HL-60/S4 (cell line): ENCODE data around the gene CACNA1C.

Source experiments
- in situ Hi-C: fragments of 300-500 bp; cut with MboI; formaldehyde crosslinking; loops from 2 replicates; pipeline ENCODE4 v1.14.3; 2022; ENCODE audit warnings: low sequenced_read_pairs

CACNA1C gene

GRCh38 chr12:2552000-2552756, 499.4 kb downstream of the CACNA1C start:
- in situ Hi-C loops: no loop called here

DNA sequence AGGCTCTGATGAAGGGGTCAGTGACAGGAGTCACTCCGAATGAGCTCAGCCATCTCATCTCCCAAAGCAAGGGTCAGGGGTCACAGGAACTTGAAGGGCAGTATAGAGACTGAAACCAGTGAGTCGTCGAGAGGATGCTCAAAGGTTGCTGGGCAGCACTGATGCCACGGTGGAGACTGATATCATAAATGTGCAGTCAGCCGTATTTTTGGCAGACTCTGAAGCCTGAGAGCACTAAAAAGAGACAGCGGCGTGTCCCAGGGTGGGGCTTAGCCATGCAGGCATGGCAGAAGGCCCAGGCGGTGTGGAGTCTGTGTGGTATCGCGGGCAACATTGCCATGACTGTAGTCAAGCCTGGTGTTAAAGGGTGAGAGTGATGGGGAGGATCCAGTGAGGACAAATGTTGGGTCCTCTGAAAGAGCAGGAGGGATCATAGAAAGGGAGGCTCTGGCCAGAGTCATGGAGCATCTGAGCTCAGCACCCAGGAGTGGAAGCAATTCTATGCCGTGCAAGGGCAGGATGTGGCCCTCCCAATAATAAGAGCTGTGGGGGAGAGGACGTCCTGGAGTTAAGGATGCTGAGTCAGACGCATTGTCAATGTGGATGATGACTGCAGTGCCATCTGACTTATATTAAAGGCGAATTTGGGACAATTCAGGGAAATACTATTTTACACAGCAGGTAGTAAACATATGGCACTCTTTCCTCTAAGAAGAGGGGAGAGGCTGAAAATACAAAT, 500.8 kb downstream of the CACNA1C start:
- in situ Hi-C loops: no loop called here

DNA sequence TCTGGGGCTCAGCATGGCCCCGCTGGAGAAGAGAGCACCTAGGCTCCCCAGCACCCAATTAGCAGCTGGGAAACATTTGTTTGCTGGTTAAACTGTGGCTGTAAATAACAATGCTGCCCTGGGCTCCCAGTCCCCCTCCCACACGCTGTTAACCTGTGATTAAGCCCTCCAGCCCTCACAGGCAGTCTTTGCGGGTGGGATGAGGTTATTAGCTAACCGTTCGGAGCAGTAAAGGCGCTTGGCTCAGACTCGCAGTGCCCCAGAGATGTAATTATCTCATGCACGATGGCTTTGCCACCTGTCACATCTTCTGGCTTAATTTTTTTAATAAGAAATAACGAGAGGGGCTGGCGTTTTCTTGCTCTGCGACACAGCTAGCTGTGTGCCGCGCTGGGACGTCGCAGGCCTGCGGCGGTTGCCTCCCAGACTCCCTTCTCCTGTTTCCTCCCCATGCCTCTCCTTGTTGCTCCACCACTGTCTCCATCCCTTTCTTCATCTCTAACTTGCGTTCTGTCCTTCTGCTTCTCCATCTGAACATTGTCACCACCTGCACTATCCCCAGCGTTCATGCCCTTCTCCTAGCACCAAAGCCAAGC, 502.8 kb downstream of the CACNA1C start:
- in situ Hi-C loops: no loop called here

GRCh38 chr12:2557597-2557996, 504.8 kb downstream of the CACNA1C start:
- in situ Hi-C loops: no loop called here

DNA sequence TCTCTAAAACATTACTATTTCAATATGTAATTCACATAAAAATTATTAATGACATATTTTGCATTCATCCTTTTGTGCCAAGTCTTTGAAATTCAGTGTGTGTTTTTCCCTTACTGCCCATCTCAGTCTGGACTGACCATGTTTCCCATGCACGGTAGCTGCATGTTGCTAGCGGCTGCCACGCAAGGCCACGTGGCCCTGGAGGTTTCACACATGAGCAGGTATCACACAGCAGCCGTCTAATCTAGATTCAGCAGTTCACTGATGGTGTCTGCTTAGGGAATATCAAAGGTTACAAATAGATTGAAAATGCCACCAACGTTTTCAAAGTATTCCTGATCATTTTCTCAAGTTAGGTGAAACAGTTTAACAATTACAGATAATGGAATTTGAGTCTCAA, 507.1 kb downstream of the CACNA1C start:
- in situ Hi-C loops: no loop called here

DNA sequence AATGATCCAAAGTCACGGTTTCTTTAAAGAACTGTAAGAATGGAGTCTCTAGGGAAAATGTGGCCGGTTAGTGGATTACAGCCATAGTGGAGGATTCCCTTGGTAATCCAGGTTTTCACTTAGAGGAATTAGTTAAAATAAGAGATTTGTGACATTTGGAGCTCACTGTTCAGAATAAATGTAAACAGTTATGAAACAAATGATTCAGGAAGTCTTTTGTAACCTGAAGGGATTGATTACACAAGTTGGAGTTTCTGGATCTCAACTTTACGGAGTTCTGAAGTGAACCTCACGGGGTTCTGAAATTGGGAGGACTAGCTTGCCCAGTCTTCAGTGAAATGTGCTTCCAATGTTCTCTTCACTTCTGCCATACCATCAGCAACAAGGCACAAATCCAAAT, 507.6 kb downstream of the CACNA1C start:
- in situ Hi-C loops: no loop called here

GRCh38 chr12:2561367-2561766, 508.6 kb downstream of the CACNA1C start:
- in situ Hi-C loops: no loop called here

DNA sequence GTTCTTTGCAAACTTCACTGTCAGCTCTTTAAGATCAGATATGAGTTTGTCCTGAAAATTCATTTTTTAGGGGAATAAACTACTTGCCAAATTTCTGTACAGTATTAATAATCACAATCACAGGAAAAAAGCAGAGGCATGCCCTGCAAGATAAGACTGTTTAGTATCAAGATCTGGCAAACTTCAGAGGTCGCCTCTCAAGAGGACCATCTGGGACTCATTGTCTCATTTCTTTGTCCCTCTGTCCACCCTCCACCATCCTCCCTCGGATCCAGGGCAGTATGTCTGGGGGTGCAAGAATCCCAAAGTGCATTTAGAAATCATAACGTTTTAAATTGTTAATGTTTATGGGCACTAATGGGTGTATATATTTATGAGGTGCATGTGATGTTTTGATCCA, 509.6 kb downstream of the CACNA1C start:
- in situ Hi-C loops: no loop called here

DNA sequence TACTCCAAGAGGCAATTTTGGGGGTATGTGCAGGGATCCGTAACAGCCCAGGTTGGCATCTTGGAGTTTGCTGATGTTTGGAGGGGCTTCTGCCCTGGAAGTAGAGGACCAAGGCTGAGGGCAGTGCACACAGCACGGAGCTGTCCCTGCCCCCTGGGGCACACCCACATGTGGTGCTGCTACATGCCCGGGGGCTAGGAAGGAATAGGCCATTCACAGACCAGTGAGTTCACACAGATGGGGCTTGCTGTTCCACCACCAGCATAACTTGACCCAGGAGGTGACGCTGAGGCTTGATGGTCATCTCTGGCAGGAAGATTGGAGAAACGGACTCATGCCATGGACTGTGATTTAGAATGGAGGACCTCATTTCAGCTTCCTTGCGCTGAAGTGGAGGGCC, 510.9 kb downstream of the CACNA1C start:
- in situ Hi-C loops: no loop called here

DNA sequence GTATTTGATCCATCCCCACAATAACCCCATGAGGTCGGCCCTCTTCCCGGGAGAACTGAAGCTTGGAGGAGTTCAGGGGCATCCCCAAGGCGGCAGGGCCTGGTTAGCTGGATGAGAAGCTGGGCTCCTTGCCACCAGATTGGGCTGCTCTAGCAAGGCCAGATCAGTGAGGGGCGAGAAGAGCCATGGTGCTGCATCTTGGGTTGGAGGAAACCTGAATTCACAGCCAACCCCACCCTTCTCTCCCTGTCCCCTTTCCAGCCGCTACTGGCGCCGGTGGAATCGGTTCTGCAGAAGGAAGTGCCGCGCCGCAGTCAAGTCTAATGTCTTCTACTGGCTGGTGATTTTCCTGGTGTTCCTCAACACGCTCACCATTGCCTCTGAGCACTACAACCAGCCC, 513.4 kb downstream of the CACNA1C start:
- in situ Hi-C loops: no loop called here

DNA sequence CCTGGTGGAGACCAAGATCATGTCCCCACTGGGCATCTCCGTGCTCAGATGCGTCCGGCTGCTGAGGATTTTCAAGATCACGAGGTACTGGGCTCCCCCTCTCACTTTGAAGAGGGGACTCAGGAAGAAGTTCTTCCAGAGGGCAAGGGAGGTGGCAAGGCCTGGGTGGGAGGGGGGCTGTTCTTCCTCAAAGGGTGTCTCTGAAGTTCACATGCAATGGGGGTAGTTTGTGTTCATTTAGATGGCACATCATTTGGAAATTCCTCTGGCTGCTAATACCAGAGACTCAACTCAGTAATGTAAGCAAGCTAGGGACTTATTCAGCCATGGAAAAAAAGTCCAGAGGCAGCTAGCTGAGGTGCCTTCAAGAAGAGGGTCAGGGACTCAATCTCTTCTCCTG, 514.9 kb downstream of the CACNA1C start:
- in situ Hi-C loops: no loop called here

DNA sequence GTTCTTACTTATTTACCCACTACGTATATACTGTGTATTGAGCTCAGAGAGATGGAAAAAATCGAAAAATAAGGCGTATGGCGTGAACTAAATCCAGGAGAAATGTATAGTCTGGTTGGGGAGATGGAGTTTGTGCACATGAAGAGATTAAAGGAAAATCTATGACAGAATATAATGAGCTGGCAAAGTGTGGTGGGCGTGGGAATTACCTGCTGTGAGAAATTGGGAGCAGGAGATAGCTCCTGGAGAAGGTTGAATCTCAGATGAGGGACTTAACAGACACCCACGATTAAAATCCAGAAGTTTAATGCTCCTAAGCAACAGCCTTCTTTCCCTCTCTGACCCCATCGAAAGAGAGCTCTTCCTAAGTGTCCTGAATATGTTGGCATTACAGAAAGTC, 517.8 kb downstream of the CACNA1C start:
- in situ Hi-C loops: no loop called here

DNA sequence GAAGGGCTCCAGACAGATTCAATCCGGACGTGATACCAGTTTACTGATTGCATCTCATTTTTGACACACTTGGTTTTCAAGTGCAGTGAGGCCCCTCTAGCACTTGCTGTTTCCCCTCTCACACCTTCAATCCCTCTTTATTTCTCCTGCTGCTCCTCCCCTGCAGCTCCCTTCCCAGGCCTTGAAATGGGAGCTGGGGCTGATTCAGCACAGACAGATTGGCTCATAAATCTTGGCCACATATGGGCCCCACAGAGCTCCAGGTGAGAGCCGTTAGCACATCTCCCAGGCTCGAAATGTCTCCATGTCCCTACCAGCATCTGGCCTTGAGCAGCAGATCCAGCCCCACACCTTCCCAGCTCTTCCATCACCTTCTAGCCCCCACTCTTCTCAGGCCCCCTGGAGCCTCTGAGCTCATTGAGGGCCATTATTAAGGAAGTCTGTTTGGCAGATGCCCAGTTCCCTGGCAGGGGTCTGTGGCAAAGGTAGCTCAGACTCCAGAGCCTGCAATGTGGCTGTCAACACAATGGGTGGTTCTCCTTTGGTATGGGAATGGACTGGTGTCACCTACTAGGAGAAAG, 521.7 kb downstream of the CACNA1C start:
- in situ Hi-C loops: no loop called here

DNA sequence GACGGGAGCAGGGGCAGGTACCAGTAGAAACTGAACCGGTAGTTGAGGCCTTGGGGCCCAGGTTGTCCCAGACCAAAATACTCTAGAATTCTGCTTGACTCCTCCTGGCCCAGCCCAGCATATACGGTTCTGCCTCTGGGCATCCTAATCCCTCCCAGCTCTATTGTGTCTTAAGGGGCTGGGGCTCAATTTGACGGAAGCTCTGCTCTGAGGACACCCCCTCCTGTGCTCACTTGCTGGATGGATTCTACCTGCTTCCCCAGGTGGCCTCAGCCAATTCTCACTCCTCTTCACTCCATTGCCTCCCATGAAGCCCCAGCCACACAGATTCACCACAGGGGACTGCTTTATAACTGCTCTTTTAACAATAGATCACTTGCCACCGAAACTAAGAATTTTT, 522.5 kb downstream of the CACNA1C start:
- in situ Hi-C loops: loop anchor here (25.0 kb wide), 1 partner anchor 788 kb away; no protein-coding TSS in a partner anchor

GRCh38 chr12:2578211-2578610, 525.4 kb downstream of the CACNA1C start:
- in situ Hi-C loops: loop anchor here (25.0 kb wide), 1 partner anchor 791 kb away; no protein-coding TSS in a partner anchor

DNA sequence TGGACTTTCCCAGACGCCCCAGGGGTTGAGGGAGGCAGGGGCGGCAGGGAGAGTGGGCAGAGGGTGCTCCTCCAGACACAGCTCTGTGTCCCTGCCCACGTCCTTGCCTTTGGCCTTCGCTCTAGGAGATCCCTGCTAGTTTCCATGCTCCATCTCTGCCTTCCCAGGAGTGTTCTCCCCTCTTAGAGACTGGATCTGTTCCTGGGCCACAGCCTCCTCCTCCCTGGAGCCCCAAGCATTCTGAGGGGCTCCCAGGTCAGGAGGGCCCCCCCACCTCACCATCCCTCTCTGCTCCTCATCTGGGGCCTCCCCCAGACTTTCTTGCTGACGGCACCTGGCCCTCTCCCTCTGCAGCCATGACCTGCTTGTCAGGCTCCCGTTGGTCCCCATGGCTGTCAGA, 526.0 kb downstream of the CACNA1C start:
- in situ Hi-C loops: loop anchor here (25.0 kb wide), 1 partner anchor 791 kb away; no protein-coding TSS in a partner anchor

- in situ Hi-C loops: loop anchor here (10.0 to 25.0 kb wide), 3 partner anchors 296 to 794 kb away; partner anchors contain the start of gene CACNA1C
Measured at GRCh38 chr12:2580821-2581220, 528.0 kb downstream of the CACNA1C start.

- in situ Hi-C loops: loop anchor here (10.0 to 25.0 kb wide), 3 partner anchors 297 to 794 kb away; partner anchors contain the start of gene CACNA1C
Measured at GRCh38 chr12:2581293-2582045, 528.7 kb downstream of the CACNA1C start.

- in situ Hi-C loops: loop anchor here (10.0 to 25.0 kb wide), 3 partner anchors 298 to 795 kb away; partner anchors contain the start of gene CACNA1C
Measured at GRCh38 chr12:2582631-2583030, 529.8 kb downstream of the CACNA1C start.

- in situ Hi-C loops: loop anchor here (10.0 to 25.0 kb wide), 3 partner anchors 298 to 796 kb away; partner anchors contain the start of gene CACNA1C
Measured at GRCh38 chr12:2583091-2583497, 530.3 kb downstream of the CACNA1C start.
